Stimulated activated CD4-positive, alpha-beta T cell treated with anti-CD3 and anti-CD28 coated beads, Interleukin-2, amount 100 ng/mL, for 48 hours (primary cell): Measurements from ENCODE around the gene CRAMP1.

Source experiments
- DNase-seq, 2 donors: peaks; one replicate each; pipeline ENCODE4 v3.0.0-alpha.2; 2020

Gene CRAMP1

DNA sequence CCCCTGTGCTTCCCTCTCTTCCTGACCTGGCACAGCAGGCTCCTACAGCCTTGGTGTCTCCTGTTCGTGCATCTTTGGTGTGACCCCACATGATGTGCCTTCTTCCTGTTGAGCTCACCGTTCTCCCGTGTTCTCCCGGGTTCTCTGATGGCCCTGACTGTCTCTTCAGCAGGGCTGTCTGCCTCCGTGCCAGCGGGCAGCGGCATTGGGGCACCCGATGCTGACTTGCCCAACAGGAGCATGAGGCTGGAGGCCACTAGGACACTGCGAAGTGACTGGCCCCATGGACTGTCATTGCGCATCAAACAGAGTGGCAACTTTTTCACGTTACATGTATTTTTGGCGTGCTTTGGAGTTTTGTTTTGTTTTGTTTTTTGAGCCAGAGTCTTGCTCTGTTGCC lies 22.4 kb downstream of the CRAMP1 start:
- no peak for DNase-seq

DNA sequence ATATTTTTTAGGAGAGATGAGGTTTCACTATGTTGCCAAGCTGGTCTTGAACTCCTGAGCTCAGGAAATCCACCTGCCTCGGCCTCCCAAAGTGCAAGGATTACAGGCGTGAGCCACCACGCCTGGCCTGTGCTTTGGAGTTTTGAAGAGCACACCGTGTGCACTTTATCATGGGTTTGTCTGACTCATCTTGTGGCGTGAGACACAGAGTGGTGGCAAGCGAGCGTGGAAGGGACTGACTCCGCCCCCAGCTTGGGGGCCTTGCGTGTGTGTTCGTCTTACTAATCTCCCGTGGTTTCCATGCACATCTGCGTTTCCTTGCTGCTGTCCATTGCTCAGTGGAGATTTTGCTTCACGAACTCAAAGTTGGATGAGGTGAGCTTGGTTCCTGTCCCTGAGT lies 22.9 kb downstream of the CRAMP1 start:
- DNase-seq = no peak

DNA sequence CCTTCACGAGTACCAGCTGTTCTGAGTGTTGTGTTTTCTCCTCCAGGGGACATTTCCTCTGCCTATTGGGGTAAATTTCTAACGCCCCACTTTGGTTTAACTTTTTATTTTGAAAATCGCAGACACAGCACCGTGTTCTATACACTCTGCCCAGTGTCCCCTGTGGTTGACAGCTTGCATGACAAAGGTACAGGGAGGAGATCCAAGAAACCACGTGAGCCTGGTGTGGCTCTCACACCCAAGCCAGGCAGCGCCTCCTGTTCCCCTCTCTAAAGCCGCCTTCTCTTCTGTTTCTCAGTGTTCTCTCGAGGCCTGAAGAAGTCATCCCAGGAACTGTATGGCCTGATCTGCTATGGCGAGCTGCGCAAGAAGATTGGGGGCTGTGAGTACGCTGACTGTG lies 25.4 kb downstream of the CRAMP1 start:
- no peak for DNase-seq

DNA sequence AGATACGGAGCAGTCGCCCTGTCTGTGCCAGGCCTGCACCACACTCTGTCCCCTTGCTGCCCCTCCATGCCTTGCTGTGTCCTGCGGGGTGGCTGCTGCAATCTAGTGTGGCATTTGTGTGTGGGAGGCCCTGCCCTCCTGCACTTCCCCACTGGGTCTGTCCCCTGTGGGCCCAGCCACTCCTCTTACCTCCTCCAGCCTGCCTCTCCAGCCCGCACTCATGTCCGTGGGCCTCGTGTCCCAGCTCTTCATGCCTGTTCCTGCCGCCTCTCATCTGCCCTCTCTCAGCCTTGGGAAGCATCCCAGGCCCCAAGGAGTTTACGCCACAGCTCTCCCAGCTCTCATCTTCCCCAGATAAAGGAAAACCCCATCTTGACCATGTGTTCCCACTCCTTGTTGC lies 26.6 kb downstream of the CRAMP1 start:
- DNase-seq = no peak

DNA sequence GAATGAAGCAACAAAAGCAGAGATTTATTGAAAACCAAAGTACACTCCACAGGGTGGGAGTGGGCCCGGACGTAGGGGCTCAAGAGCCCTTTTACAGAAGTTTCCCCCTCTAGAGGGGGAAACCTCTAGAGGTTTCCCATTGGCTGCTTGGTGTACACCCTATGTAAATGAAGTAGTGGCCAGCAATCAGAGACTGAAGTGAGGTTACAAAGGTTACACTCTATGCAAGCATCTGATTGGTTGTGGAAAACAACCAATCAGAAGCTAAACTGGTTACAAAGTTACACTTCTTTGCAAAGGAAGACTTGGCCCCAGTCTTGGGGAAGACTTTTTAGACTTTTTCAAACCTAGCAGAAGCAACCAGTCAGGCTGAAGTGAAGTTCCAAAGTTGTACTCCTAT lies 27.1 kb downstream of the CRAMP1 start:
- no peak for DNase-seq

DNA sequence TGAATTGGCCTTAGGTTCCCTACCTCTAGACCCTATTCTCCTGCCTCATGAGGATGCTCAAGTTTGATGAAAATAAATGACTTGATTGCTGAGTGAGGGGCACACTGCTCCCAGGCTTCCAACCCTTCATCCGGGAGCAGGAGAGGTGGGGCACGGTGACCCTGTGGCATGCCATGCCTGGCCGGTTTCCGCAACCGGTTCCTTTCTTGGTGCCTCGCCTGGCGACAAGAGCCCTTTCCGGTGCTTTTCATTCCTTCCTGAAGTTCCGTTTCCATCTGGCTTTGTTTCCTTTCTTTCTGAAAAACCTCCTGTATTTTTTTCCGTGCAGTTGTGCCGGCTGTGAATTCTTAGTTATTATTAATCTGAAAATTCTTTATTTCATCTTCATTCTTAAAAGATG lies 27.7 kb downstream of the CRAMP1 start:
- DNase-seq = no peak

DNA sequence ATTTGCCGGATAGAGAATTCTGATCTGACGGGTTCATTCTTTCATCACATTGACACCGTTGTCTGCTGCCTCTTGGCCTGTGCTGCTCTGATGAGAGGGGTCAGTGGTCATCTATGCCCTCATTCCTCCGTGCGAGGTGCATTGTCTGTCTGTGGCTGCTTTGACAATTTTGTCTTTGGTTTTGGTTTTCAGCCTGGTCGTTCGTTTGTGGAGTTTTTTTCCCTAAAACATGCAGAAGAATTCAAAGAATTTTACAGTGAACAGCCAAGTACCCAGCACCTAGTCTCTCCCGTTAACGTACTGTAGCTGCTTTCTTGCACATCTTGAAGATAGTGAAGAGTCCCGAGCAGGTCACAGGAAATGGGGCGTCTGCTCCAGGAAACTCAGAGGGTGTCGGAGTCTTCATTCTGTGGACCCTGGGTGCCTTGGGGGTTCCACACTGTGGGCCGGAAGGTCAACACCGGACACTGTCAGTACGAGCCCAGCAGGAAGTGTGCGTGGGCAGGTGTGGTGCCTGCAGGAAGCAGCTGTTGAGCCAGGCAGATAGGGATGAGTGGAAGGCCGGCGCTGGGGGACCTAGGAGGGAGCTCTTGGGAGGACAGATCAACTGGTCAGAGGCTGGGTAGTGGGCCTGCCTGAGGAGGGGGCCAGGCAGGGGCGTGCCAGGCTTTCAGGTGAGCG lies 28.2 kb downstream of the CRAMP1 start:
- DNase-seq = no peak

DNA sequence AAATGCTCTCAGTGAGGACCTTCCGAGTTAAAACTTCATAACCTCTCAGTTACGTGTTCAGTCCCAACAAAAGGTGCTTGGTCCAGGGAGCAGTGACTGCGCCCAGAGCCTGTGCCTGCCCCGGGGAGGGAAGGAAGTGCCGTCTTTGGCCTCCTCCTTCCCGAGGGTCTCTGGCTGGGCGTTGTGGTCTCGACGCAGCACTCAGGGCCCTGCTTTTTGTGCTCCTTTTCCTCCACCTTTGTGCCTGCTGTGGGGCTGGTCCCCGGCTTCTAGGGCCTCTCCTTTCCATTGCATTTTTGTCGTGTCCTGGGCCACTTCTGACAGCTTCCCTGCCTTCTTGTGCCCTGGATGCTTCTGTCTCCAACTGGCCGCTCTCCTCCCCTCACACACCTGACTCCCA lies 29.1 kb downstream of the CRAMP1 start:
- no peak for DNase-seq

DNA sequence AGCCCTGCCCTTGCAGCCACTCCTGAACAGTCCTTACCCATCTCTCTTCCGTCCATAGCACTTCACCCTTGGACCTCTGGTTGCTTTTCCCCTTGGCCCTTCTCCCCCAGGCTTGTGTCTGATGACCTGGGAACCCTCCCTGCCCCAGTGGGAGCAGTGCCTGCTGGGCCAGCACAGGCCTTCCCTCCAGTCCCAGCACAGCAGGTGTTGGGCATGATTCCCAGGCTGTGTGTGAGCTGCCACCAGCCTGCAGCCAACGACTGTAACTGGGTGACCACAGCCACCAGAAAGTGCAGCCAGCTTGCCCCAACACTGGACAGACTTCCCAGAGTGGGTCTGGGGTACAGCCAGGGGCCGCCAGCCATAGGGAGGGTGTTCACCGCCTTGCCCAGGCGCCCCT lies 30.0 kb downstream of the CRAMP1 start:
- DNase-seq = no peak

DNA sequence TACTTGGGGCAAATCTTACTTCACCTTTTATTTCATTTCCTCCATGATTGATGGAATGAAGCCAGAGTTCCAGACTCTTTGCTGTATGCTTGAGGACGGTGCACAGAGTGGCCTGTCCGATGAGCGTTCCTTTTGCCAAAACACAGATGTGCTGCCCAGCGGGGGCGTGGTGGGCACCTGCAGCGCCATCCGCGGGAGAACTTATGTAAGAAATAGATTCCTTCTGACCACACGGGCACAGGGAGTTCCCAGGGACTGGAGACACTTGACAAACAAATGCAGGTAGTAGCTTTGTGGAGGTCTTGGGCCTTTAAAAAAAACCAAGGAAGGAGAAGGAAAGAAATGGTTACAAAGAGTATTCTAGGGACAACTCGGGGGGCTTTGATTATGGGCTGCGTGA lies 30.6 kb downstream of the CRAMP1 start:
- no peak for DNase-seq

DNA sequence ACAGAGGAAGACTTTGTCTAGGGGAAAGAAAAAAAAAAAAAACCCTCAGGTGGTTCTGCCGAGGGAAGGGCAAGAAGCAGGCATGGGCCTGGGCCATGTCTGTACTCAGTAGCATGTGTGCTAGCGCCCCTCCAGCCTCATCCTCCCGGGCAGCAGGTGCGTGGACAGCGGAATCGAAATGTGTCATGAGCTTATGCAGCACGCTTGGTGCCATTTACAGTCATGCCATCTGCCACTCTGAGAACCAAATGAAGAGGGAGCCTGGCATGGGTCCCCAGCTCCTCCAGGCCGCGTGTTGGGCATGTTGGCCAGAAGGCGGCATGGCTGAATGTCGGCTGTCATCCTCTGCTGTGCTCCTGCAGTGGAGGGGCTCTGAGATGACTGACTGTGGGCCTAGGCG lies 31.4 kb downstream of the CRAMP1 start:
- DNase-seq = no peak

DNA sequence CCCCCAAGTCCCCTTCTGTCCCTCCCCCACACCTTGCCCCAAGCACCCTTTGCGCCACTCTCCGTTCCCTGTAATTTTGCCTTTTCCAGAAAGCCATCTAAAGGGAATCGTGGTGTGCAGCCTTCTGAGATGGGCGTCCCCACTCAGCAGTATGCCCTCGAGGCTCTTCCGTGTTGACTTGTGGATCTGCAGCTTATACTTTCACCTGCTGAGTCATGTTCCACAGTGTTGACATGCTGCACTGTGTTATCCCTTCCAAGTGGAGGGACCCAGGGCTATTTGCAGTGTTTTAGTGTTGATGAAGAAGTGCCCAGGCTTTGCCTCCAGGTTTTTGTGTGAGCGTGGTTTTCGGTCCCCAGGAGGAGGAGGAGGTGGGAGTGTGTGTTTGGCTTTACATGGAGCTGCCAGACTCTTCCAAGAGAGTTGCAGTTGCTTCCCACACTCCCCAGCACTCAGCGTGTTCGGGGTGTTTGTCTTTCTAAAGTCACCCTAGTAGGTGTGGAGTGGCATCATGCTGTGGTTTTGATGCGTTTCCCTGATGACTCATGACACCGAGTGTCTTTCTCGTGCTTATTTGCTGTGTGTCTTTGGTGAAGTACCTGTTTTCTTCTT lies 33.9 kb downstream of the CRAMP1 start:
- peak; percentile 17 to 20 for DNase-seq

DNA sequence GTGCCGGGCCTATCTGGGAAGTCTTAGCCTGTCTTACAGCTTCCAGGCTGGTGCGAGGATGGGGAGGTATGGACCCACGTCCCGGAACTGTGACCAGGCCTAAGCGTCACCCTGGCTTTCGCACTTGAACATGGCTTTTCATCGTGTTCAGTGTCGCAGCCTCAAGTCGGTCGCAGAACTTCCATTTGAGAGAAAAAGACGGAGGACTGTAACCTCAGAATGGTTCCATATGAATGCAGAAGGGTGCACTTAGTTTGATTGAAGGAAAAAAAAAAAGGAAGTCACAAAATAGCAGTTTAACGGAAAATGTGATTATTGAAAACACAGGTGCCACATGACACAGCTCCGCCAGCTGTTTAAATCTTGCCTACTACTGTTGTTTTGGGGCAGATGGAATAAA lies 35.7 kb downstream of the CRAMP1 start:
- no peak for DNase-seq

DNA sequence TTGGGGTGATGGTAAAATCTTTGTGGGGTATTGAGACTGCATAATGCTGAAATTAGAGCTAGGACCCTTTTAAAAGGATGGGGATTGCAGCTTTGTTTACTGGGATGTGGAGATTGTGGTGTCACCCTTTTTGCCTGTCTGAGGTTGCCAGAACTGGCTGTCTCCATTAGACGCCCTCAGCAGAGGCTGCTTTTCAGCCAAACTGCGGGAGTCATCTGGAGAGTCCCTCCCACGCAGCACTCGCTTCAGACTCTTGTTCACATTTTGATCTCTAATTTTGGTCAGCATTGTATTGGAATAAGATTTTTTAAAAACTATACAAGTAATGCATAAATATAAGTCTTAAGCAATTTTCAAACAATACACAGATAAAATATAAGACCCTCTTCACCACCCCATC lies 38.0 kb downstream of the CRAMP1 start:
- DNase-seq = no peak

DNA sequence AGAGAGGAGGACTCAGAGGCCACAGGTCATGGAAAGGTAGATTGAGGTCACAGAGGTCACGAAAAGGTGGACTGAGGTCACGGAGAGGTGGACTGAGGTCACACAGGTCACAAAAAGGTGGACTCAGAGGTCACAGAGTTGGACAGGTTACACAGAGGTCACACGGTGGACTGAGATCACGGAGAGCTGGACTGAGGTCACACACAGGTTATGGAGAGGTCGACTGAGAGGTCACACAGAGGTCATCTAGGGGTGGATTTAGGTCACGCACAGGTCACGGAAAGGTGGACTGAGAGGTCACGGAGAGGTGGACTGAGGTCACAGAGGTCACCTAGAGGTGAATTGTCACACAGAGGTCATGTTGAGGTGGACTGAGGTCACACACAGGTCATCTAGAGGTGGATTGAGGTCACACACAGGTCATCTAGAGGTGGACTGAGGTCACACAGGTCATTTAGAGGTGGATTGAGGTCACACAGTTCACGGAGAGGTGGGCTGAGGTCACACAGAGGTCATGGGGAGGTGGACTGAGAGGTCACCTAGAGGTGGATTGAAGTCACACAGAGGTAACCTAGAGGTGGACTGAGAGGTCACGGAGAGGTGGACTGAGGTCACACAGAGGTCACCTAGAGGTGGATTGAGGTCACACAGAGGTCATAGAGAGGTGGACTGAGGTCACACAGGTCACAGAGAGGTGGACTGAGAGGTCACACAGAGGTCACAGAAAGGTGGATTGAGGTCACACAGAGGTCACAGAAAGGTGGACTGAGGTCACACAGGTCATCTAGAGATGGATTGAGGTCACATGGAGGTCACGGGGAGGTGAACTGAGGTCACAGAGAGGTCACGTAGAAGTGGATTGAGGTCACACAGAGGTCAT lies 39.2 kb downstream of the CRAMP1 start:
- DNase-seq = no peak

DNA sequence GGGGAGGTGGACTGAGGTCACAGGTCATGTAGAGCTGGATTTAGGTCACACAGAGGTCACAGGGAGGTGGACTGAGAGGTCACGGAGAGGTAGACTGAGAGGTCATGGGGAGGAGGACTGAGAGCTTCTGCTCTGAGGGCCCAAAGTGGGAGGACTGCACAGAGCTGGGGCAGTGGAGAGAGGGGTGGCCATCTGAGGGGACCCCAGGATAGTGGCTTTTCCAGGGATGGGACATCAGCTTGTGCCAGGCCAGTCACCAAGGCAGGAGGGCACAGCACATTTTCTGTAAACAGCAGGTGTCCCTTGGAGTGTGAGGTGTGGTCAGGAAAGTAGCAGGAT lies 39.8 kb downstream of the CRAMP1 start:
- DNase-seq = no peak

DNA sequence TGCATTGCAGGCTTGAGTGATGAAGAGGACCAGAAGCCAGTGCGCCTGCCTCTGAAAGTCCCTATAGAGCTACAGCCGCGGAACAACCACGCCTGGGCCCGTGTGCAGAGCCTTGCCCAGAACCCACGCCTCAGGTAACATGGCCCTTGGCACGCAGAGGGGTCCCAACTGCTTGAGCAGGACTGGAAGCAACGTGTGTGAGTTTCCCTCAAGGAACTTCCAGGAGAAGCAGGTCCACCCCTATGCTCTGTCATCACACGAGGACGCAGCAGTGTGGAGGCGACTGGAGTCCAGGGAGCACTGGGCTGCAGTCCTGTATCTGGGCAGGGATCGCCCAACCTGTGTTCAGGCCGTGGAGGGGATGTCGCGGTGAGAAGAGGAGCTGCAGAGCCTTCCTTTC lies 40.9 kb downstream of the CRAMP1 start:
- no peak for DNase-seq

DNA sequence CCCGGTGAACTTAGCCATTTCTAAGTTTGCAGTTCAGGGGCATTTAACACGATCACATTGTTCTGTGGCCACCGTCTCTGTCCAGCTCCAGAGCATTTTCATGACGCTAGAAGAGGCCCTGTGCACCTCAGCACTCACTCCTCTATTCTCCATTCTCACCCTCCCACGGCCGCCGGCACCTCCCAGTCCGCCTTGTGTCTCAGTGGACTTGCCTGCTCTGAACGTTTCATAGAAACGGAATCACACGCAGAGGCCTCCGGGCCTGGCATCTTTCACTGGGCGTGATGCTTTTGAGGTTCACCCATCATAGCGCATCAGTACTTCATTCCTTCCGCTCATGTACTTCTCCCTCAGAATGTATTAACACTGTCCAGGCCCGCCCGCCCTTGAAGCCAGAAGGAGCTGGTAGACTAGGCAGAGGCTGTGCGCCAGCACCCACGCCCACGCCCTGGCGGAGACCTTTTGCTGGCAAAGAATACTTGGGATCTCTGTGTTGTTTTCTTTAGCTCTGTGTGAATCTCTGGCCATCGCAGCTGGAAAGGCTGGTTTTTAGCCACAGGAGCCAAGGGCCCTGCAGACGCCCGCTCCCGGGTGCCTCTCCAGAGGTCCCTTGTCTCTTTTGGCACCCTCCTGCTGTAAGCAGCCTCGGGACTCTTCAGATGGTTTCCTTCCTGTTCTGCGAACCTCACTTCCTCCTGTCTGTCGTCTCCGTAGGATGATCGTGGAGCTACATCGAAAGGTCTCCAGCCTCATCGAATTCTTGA lies 42.5 kb downstream of the CRAMP1 start:
- DNase-seq = no peak

DNA sequence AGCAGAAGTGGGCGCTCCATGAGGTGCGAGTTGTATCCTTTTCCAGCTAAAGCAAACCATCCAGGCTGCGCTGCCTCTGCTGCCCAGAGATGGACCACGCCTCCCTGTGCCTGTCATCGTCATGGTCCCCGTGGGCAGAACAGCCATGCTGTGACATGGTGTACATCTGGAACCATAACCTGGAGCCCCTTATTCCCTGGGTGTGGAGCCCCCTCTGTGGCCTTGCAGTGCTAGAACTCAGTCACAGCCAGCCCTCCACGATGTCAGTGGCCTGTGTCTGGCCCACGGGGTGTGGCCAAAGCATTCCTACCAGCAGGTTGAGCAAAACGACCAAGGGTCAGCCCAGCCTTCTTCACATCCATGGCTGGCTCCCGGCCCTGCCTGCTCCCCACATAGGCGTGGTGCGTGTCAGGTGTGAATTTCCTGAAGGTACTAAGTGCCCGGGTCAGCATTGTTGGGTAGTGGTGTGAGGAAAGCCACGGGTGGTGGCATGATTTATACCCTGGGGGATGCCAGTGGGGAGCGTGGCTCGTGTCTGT lies 43.2 kb downstream of the CRAMP1 start:
- DNase-seq = no peak

DNA sequence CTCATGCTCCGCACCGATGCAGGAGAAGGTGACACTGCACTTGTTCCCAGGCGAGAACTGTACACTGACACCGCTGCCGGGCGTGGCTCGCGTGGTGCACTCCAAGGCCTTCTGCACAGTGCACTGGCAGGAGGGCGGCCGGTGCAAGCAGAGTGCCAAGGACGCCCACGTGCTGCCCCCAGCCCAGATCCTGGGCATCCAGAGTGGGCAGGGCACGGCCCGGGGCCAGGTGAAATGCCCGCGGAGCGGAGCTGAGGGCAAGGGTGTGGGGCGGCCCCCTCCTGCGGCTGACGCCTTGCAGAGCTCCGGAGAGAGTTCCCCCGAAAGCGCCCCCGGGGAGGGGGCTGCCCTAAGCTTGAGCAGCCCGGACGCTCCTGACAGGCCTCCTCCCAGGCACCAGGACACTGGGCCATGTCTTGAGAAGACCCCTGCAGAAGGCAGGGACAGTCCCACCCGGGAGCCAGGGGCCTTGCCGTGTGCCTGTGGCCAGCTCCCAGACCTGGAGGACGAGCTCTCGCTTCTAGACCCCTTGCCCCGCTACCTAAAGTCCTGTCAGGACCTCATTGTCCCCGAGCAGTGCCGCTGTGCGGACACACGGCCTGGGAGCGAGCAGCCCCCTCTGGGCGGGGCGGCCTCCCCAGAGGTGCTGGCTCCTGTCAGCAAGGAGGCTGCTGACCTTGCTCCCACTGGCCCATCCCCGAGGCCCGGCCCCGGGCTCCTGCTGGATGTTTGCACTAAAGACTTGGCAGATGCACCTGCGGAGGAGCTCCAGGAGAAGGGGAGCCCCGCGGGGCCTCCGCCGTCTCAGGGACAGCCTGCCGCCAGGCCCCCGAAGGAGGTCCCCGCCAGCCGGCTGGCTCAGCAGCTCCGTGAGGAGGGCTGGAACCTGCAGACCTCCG lies 44.0 kb downstream of the CRAMP1 start:
- no peak for DNase-seq

DNA sequence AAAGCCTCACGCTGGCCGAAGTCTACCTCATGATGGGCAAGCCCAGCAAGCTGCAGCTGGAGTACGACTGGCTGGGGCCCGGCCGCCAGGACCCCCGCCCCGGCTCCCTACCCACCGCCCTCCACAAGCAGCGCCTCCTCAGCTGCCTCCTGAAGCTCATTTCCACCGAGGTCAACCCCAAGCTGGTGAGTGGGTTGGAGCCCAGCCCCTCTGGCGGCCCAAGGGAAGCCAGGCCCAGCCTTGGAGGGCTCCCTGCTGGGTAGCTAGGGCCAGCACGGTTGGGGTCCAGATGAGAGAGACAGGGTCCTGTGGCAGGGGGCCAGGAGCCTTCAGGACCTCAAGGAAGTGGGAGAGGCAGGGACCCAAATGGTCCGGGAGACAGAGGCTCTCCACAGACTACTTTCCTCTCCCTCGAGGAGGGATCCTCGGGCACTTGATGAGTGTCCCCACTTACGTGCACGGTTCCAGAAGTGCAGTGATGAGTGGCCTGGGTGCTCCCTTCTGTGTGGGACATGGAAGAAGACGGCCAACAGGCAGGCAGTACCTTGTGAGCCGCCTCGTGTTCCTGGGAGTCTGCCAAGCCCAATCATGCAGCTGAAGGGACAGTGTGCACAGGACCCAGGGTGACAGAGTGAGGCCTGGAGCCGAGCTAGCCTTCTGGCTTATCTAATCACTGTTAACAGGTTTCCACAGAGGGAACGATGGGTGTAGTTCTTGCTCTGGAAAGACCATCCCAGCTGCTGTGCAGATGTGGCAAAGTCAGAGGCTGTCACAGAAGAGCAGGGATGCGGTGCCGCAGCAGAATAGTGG lies 44.9 kb downstream of the CRAMP1 start:
- DNase-seq = no peak
